K562 (cell line): ENCODE data around the gene COBLL1. TPM values are rescaled to one million over a fixed set of nuclear protein-coding genes. Genes with fewer than 3 reads are reported as not detected.

Experiments
- ATAC-seq: fragments of 200-7000 bp; cut with Tn5 transposase; 3 replicates; pipeline ENCODE4 v1.9.1; 2020; ENCODE audit warnings: moderate library complexity
- BruUV-seq: library from RNA; stranded (reverse); fragments of 400-500 nt; replicated peaks from 2 replicates; lab custom pipeline; 2021; lab: Mats Ljungman, UMichigan
- CTCF ChIA-PET: fragments of 300-600 bp; formaldehyde crosslinking; extraction: SDS; loops from one replicate; lab custom pipeline; 2021; ENCODE audit warnings: low intra/inter-chr PET ratio; lab: Yijun Ruan, JAX
- POLR2A ChIA-PET: fragments of 300-600, 350-650 bp; sonication (Branson Sonifier 250); formaldehyde crosslinking; extraction: SDS; loops from one replicate; lab custom pipeline; 2021; ENCODE audit warnings: antibody characterized with exemption, inconsistent platforms; lab: Yijun Ruan, JAX
- DNase-seq, 4 experiments: peaks; one replicate each; pipeline versions ENCODE4 v3.0.0 to v3.0.0-alpha.2; 2011 to 2018; ENCODE audit warnings: low spot score in 3 of 4, mixed read lengths in 3 of 4; ENCODE audit errors: extremely low read depth in 1 of 4
- FAIRE-seq: peaks from 2 replicates; lab custom pipeline; 2011; peaks lifted over from hg19 to GRCh38; lab: Jason Lieb, UNC
- H2AFZ ChIP-seq: 2 replicates; pipeline ENCODE4 v1.6.0; 2011; ENCODE audit warnings: low read depth, low read length, control low read depth, inconsistent platforms
- H3K27ac ChIP-seq: fragments of 200-600 bp; 3 replicates; pipeline ENCODE4 v1.8.0; 2011; ENCODE audit warnings: low read depth, mild to moderate bottlenecking, control low read depth, inconsistent platforms, low read length, moderate library complexity, mixed read lengths; ENCODE audit errors: extremely low read depth
- H3K27me3 ChIP-seq, 2 experiments: fragments of 300-600 bp in 1 of 2; 2 replicates in 1 of 2; 3 replicates in 1 of 2; pipeline versions ENCODE4 v1.6.0 to v1.8.0; 2011; ENCODE audit warnings: inconsistent platforms in 2 of 2, low read length in 2 of 2, mild to moderate bottlenecking in 1 of 2, mixed read lengths in 1 of 2, moderate library complexity in 1 of 2; ENCODE audit not compliant: control insufficient read depth in 2 of 2, insufficient read depth in 2 of 2
- H3K36me3 ChIP-seq: fragments of 300-600 bp; 3 replicates; pipeline ENCODE4 v1.8.0; 2011; ENCODE audit warnings: mild to moderate bottlenecking, low read length, inconsistent platforms; ENCODE audit not compliant: control insufficient read depth, insufficient read depth
- H3K4me1 ChIP-seq, 2 experiments: fragments of 200-600 bp in 1 of 2; replicated peaks in 1 of 2; 2 replicates in 1 of 2; 3 replicates in 1 of 2; pipeline versions ENCODE4 v1.5.1 to v1.8.0; 2011; ENCODE audit warnings: inconsistent platforms in 2 of 2, low read length in 2 of 2, mild to moderate bottlenecking in 1 of 2, mixed read lengths in 1 of 2, moderate library complexity in 1 of 2; ENCODE audit not compliant: control insufficient read depth in 2 of 2, insufficient read depth in 2 of 2
- H3K4me2 ChIP-seq: 2 replicates; pipeline ENCODE4 v1.6.1; 2011; ENCODE audit warnings: low read length, control low read depth, inconsistent platforms, mixed read lengths; ENCODE audit not compliant: insufficient read depth
- H3K4me3 ChIP-seq: fragments of 200-600 bp; sonication (generic), shearing (Covaris generic); 2 replicates; pipeline ENCODE4 v1.5.1; 2016; ENCODE audit warnings: control low read depth, inconsistent platforms
- H3K79me2 ChIP-seq: fragments of 200-600 bp; 3 replicates; pipeline ENCODE4 v1.8.0; 2011; ENCODE audit warnings: low read length, inconsistent platforms; ENCODE audit not compliant: control insufficient read depth, insufficient read depth
- H3K9ac ChIP-seq, 2 experiments: 2 replicates each; pipeline versions ENCODE4 v1.6.0 to v1.6.1; 2011; ENCODE audit warnings: low read depth in 2 of 2, low read length in 2 of 2, control low read depth in 1 of 2, inconsistent platforms in 1 of 2, mild to moderate bottlenecking in 1 of 2, mixed read lengths in 1 of 2; ENCODE audit not compliant: insufficient read depth in 1 of 2
- H3K9me1 ChIP-seq: one replicate; pipeline ENCODE4 v1.6.0; 2011; ENCODE audit warnings: inconsistent platforms, mild to moderate bottlenecking, low read length, moderate library complexity; ENCODE audit not compliant: control insufficient read depth, insufficient read depth
- H3K9me3 ChIP-seq: replicated peaks from 2 replicates; pipeline ENCODE4 v1.5.1; 2011; ENCODE audit warnings: low read depth, low read length, inconsistent platforms; ENCODE audit not compliant: control insufficient read depth, insufficient read depth
- H4K20me1 ChIP-seq: replicated peaks from 2 replicates; pipeline ENCODE4 v1.6.1; 2011; ENCODE audit warnings: low read length, inconsistent platforms, mixed read lengths; ENCODE audit not compliant: control insufficient read depth, insufficient read depth
- ASH1L ChIP-seq: fragments of 450-650 bp; IDR thresholded peaks from 2 replicates; pipeline ENCODE4 v1.6.1; 2018; ENCODE audit warnings: borderline replicate concordance, mild to moderate bottlenecking, low read depth; ENCODE audit not compliant: partially characterized antibody
- DPF2 ChIP-seq: fragments of 450-650 bp; IDR thresholded peaks from 2 replicates; pipeline ENCODE4 v1.6.1; 2016
- NR1H2 ChIP-seq: sonication (generic); formaldehyde crosslinking; IDR thresholded peaks from 2 replicates; pipeline ENCODE4 v1.4.0; 2020; ENCODE audit warnings: mild to moderate bottlenecking, missing genetic modification reagents
- POLR2B ChIP-seq: fragments of 450-650 bp; IDR thresholded peaks from 2 replicates; pipeline ENCODE4 v1.6.1; 2018; ENCODE audit warnings: low read depth; ENCODE audit not compliant: partially characterized antibody
- POLR2G ChIP-seq: fragments of 200-400 bp; formaldehyde crosslinking; IDR thresholded peaks from 2 replicates; pipeline ENCODE4 v1.6.1; 2017; ENCODE audit warnings: low read depth, mild to moderate bottlenecking, antibody characterized with exemption, low read length, moderate library complexity
- RUNX1 ChIP-seq: sonication (generic); IDR thresholded peaks from 2 replicates; pipeline ENCODE4 v1.6.1; 2016; ENCODE audit warnings: antibody characterized with exemption, low read depth
- TEAD1 ChIP-seq, 2 experiments: fragments of 450-650 bp in 1 of 2; sonication (generic) in 1 of 2; formaldehyde crosslinking; IDR thresholded peaks; 2 replicates each; pipeline versions ENCODE4 v1.4.0 to v1.8.0; 2020 to 2022; ENCODE audit warnings: mild to moderate bottlenecking in 2 of 2, missing genetic modification reagents in 1 of 2
- U2AF1 ChIP-seq: fragments of 200-400 bp; formaldehyde crosslinking; optimal IDR thresholded peaks from 2 replicates; pipeline ENCODE3; 2017; ENCODE audit warnings: mild to moderate bottlenecking, low read depth, low read length, moderate library complexity
- WGBS: fragments of 100-300 bp; shearing (Covaris generic); methylation state at CpG from one replicate; pipeline ENCODE4 v1.1.6; 2016; ENCODE audit warnings: low coverage, mixed read lengths; ENCODE audit not compliant: insufficient coverage; ENCODE audit errors: missing lambda C conversion rate; 5-methylcytosine and 5-hydroxymethylcytosine counted together
- in situ Hi-C: fragments of 300-500 bp; cut with MboI; formaldehyde crosslinking; loops from 4 replicates; pipeline ENCODE4 v1.15.0; 2018; ENCODE audit warnings: inconsistent platforms, mixed read lengths
- intact Hi-C: fragments of 100-400 bp; cut with micrococcal nuclease; formaldehyde crosslinking; loops from 2 replicates; pipeline ENCODE4 v1.14.2; 2022
- polyA plus RNA-seq, 8 experiments: library from polyadenylated mRNA; depleted of rRNA in 4 of 8; stranded (reverse) in 5 of 8; unstranded in 3 of 8; fragments of >200 nt; fragmentation: Nextera tagmentation in 2 of 8; fragmentation: Illumina TruSeq in 1 of 8; extraction: Ambion mirVana in 2 of 8; extraction: Trizol in 1 of 8; gene quantifications; 2 replicates each; pipeline versions ENCODE4 v1.2.1 to v1.2.3, GENCODE V29; 2011 to 2014; ENCODE audit warnings: inconsistent platforms in 1 of 8, missing spikeins in 1 of 8
- total RNA-seq, 7 experiments: library from RNA; depleted of rRNA in 6 of 7; stranded (reverse); fragments of >200 nt in 6 of 7; fragmentation: Illumina TruSeq in 2 of 7; extraction: Trizol in 2 of 7; gene quantifications; 2 replicates each; pipeline versions ENCODE4 v1.2.1 to v1.2.3, GENCODE V29; 2011 to 2021; ENCODE audit warnings: low replicate concordance in 1 of 7
- TF ChIP-seq, protein P1 (sequence below): sonication (generic); formaldehyde crosslinking; IDR thresholded peaks from 2 replicates; pipeline ENCODE4 v1.8.0; 2022; ENCODE audit warnings: mild to moderate bottlenecking, missing genetic modification reagents

The COBLL1 gene
- total and polyA plus RNA-seq, 9 of the 15 experiments (the other 6 are each of a cell fraction or from before 2014, with no cell fraction given), result 0.07 to 1.6 (median 0.71) TPM

DNA sequence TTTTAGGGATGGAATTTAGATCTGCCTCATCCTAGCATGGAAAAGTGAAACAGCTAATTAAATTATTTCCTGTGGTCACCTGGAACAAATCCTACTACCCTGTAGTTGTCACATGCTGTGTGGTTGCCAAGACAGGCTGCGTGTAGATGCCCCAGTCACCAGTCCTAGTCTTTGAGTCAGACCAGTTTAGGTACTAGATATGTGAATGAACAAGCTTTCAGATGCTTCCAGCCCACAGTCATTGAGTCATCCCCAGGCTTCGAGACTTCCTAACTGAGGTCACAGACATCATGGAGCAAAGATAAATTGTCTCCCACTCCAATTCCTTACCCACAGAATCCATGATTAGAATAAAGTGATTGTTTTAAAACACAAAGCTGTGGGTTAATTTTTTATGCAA is 184.5 kb downstream of the COBLL1 start:
- no peak overlapping the region for H3K4me3 ChIP-seq
- FAIRE-seq (no peak), DNase-seq (no peak), ATAC-seq (no peak)
- TF ChIP-seq NR1H2 (CRISPR knock-in tag) (no peak), TEAD1 (CRISPR knock-in tag; IDR thresholded peaks at IDR 0.05) (no peak), RUNX1 (no peak), POLR2B (no peak), ASH1L (no peak), U2AF1 (no peak)
- H4K20me1 ChIP-seq, result no peaks in the 10 kb centered on the region
- ChIA-PET POLR2A (interaction anchor here (0.6 kb wide), 1 partner anchor 1024 kb away, joined by 3 read pairs; no protein-coding TSS in a partner anchor), CTCF (no interaction called here)
- H2AFZ ChIP-seq, result no peak overlapping the region
- H3K27me3 ChIP-seq, result no peaks in the 10 kb centered on the region
- no peaks in the 10 kb centered on the region; the same call in none of the 2 replicates for H3K9me3 ChIP-seq
- no peak overlapping the region for H3K4me2 ChIP-seq
- intact Hi-C loops (no loop called here), in situ Hi-C loops (no loop called here)
- no peak overlapping the region for H3K9ac ChIP-seq
- 9% methylated on average over 2 of the region's 2 CpGs for WGBS
- H3K79me2 ChIP-seq, result no peaks in the 10 kb centered on the region
- no peak overlapping the region for H3K27ac ChIP-seq
- H3K36me3 ChIP-seq, result no peaks in the 10 kb centered on the region
- H3K4me1 ChIP-seq, result no peaks in the 10 kb centered on the region
- no peaks in the 10 kb centered on the region for H3K9me1 ChIP-seq
- BruUV-seq, result no TSS peak

DNA sequence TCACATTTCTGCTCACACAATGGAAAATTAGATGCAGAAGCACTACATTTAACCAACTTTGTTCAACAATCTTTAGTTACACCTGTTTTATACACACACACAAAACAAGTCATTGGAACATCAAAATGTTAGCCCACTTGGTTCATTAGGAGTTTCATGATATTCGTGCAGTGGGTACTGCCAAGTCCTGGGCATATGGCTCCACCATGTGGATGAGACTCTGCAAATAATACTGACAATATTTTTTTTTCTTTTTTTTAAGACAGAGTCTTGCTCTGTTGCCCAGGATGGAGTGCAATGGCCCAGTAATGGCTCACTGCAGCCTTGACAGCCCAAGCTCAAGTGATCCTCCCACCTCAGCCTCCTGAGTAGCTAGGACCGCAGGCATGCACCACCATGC is 185.9 kb downstream of the COBLL1 start:
- Histone ChIP-seq H3K4me2 (no peak overlapping the region), H3K4me3 (no peak overlapping the region), H4K20me1 (no peaks in the 10 kb centered on the region)
- FAIRE-seq, result no peak
- 0% methylated on average over 2 of the region's 2 CpGs for WGBS
- TF ChIP-seq POLR2G (no peak), DPF2 (no peak)
- TF ChIP-seq, protein P1, sequence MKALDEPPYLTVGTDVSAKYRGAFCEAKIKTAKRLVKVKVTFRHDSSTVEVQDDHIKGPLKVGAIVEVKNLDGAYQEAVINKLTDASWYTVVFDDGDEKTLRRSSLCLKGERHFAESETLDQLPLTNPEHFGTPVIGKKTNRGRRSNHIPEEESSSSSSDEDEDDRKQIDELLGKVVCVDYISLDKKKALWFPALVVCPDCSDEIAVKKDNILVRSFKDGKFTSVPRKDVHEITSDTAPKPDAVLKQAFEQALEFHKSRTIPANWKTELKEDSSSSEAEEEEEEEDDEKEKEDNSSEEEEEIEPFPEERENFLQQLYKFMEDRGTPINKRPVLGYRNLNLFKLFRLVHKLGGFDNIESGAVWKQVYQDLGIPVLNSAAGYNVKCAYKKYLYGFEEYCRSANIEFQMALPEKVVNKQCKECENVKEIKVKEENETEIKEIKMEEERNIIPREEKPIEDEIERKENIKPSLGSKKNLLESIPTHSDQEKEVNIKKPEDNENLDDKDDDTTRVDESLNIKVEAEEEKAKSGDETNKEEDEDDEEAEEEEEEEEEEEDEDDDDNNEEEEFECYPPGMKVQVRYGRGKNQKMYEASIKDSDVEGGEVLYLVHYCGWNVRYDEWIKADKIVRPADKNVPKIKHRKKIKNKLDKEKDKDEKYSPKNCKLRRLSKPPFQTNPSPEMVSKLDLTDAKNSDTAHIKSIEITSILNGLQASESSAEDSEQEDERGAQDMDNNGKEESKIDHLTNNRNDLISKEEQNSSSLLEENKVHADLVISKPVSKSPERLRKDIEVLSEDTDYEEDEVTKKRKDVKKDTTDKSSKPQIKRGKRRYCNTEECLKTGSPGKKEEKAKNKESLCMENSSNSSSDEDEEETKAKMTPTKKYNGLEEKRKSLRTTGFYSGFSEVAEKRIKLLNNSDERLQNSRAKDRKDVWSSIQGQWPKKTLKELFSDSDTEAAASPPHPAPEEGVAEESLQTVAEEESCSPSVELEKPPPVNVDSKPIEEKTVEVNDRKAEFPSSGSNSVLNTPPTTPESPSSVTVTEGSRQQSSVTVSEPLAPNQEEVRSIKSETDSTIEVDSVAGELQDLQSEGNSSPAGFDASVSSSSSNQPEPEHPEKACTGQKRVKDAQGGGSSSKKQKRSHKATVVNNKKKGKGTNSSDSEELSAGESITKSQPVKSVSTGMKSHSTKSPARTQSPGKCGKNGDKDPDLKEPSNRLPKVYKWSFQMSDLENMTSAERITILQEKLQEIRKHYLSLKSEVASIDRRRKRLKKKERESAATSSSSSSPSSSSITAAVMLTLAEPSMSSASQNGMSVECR (CRISPR knock-in tag), result no peak
- TF ChIP-seq, all 486 proteins: peak for 0
- no peaks in the 10 kb centered on the region for H3K9me1 ChIP-seq
- CTCF ChIA-PET, result no interaction called here
- no peak for DNase-seq
- no peak for ATAC-seq
- H3K27ac ChIP-seq, result no peak overlapping the region
- no peaks in the 10 kb centered on the region; the same call in none of the 2 replicates for H3K9me3 ChIP-seq
- no TSS peak for BruUV-seq
- no peaks in the 10 kb centered on the region for H3K27me3 ChIP-seq
- H3K9ac ChIP-seq, result no peak overlapping the region
- in situ Hi-C loops (no loop called here), intact Hi-C loops (no loop called here)
- no peaks in the 10 kb centered on the region for H3K36me3 ChIP-seq
- POLR2A ChIA-PET, result no interaction called here
- no peaks in the 10 kb centered on the region for H3K79me2 ChIP-seq
- H3K4me1 ChIP-seq, result no peaks in the 10 kb centered on the region
- H2AFZ ChIP-seq, result no peak overlapping the region
